ENCODE results near the gene DOK5.

GRCh38 chr20:54526801-54527200 lies 51.4 kb downstream of the DOK5 start:
- no peak for TF ChIP-seq CTCF (conservative IDR thresholded peaks at IDR 0.05)
- TF ChIP-seq ZFX (IDR thresholded peaks at IDR 0.05): no peak
